GM21528 (cell line): ENCODE results near the gene ADGRL1.
"Not testable (repeated sequence)": the region's sequence is repeated elsewhere in the genome, so short reads cannot be mapped to it uniquely, and the experiment has no call there.

ENCODE experiments used
- ATAC-seq: cut with Tn5 transposase; IDR thresholded peaks from one replicate; pipeline ENCODE4 v1.9.1; 2021; ENCODE audit warnings: mild to moderate bottlenecking, moderate library complexity; ENCODE audit not compliant: unreplicated experiment, low FRiP score

Gene ADGRL1

DNA sequence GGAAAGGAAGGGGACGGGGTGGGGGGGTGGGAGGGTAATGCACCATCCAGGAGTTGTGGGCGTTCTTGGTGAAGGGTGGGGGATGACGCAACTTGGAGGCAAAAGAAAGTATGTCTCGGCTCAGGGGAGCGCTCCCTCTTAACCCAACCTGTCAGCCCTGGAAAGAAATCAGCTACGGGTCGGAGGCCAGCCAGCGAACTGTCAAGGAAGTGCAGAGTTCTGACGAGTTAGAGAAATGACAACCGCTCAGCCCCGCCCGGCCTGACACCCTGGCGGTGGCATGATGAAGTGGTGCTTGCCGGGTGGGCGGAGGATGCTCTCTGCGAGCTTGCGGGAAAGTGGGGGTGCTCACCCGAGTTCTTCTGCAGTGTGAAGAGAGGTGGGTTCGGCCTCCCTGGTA, 15.4 kb upstream of the ADGRL1 start:
- ATAC-seq: not testable (repeated sequence)

DNA sequence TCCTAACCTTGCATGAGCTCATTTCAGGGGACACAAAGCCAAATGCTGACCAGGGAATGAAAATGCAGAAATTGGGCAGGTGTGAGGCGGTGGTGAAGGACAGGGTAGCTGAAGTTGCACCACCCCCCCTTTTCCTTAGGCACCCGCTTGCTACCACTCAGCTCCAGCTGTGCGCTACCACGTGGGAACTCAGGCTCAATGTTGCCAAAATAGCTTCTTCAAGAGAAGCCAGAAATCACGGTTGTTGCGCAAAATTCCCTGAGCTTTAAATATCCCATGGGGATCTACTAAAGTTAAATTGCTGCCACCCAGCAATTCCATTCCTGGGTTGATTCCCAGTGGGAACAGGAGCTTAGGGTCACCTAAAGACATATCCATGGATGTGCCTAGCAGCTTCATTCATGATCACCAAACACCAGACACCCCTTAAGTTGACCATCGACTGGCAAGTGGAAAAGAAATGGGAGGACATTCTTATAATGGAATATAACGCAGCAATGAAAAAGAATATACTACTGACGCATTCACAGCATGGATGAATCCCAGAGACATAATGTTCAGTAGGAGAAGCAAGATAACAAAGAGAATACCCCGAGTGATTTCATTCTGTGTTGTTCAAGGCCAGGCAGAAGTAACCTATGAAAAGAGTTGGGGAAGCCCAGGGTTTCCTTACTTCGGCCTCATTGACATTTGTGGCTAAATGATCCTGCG, 12.8 kb upstream of the ADGRL1 start:
- ATAC-seq: no peak

DNA sequence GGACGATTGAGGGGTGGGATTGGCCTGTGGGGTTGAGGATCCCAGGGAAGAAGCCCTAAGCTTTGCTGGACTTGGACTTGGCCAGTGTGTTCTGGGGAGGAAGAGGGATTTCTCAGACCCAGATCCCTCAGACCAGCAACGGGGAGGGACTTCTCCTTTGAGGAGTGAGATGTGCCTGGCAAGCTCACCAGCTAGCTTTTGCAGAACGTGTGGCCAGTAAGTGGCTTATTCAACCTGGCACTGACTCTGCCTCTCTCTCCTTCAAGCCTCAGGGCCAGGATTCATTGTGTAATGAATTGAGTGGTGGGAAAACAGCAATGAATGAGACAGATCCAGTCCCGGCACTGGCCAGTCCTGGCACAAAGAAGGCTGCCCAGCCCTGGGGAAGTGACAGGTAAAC, 11.9 kb upstream of the ADGRL1 start:
- ATAC-seq: not testable (repeated sequence)

DNA sequence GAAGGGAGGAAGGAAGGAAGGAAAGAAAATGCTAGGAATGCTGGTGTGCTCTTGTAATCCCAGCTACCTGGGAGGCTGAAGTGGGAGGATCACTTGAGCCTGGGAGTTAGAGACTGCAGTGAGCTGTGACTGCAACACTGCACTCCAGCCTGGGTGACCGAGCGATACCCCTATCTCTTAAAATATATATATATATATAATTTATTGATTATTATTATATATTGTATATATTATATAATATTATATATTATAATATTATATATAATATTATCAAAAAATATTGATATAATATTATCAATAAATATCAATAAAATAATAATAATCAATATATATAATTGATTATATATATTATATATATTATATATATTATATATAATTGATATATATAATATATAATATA, 8.6 kb upstream of the ADGRL1 start:
- no peak for ATAC-seq

DNA sequence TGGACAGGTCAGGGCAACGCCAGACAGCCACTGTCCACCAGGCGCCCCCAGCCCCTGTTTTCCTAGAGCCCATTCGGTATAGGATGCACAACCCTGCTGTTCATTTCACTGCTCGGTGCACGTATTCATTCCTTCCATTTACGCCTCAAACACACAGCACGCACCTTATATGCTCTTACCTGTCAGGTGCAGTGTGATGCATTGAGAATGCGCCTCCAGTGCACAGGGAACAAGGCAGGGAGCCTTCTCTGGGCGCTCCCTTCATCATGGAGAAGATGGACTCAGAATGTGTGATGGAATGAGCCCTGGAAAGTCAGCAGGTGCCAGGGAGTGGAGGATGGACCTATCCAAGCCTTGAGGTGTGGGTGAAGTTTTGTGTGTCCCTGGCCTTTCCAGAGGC, 4.2 kb upstream of the ADGRL1 start:
- ATAC-seq: not testable (repeated sequence)

DNA sequence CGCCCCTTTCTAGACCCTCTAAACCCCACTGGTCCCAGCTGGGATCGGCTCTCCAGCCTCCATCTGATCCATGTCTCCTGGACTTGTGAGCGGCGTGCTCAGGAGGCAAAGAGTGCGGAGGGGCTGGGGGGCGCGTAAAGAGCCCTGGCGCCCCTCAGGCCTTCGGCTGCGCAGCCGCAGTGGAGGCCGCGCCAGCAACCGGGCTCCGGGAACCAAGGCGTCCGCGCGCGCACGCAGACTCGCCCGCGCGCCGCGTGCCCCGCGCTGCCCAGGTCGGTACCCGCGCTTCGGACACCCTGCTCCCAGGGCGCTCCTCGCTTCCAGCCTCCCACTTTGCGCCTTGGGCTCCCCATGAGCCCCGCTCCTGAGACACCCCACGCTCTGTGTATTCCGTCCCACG, 3.4 kb upstream of the ADGRL1 start:
- ATAC-seq: not testable (repeated sequence)

DNA sequence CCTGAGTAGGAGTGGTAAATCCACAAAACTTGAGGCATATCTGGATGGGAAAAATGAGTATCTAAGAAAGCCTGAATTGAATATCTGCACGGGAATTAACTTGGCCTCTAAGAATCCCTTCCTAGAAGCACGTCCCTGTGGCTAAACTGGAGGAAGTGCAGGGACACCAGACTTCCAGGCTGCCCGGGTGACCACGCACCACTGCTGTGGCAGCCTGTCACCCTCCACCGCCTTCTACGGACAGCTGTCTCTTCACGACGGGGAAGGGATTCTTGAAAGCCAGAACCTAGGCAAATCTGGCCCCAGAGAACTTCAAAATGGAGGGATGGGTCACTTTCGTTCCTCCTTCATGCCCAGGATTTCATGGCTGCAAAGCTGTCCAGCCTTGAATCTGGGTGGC, 2.5 kb upstream of the ADGRL1 start:
- ATAC-seq: not testable (repeated sequence)

DNA sequence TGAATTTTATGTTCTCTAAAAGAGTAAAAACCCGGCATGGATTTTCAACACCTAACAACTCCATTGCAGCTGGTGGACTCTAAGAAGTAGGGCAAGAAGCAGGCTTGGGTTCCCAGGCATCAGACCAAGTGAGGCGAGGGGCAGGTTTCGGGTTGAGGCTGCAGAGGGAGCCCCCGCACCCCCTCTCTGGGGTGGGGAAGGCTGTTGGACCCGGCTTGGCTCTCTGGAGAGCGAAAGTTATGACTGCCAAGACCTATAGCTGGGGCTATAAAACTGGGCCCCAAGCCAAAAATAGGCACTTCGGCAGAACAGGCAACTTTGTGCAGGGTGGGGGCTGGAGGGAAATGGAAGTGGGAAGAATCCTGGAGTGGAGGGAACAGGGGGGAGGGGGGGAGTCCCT, 1.8 kb upstream of the ADGRL1 start:
- ATAC-seq: not testable (repeated sequence)

DNA sequence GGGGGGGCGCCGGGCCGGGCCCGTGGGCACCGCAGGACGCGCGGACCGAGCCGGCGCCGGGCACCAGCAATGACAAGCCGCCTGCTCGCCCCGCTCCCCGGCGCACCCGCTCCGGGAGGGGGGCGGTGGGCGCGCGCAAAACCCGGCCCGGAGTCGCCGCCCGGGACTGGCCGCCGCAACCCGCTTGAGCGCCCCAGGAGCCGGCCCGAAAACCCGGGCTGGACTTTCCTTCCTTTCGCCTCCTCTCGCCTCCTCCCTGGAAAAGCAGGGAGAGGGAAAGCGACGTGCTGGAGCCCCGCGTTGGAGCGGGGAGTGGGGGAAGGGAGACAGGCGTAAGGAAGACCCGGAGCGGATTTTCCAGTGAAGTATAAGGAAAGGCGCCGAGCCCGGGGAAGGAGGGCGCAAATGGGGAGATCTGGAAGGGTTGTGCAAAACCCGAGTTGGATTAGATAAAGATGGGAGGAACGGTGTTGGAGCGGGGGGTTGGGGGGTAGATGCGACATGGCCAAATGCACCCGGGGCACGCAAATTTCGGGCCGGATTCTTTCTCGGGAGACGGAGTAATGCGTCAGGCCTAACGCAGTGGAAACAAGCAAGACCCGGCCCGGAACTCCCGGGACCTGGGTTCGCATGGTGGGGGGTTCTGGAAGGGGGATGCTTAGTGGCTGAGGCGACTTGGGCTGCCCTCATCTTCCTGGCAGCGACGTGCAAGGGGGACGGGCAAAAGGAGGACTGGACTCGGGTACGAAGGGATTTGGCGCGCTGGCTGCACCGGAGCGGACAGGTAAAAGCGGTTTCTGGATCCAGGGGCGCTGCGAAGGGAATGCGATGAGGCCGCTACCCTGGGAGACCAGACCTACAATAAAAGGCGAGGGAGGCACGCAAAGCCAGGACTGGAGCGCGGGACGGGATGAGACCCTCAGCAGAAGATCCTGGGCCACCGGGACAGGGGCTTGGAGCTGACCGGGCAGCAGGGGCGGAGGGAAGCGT, 1.1 kb upstream of the ADGRL1 start:
- not testable (repeated sequence) for ATAC-seq

DNA sequence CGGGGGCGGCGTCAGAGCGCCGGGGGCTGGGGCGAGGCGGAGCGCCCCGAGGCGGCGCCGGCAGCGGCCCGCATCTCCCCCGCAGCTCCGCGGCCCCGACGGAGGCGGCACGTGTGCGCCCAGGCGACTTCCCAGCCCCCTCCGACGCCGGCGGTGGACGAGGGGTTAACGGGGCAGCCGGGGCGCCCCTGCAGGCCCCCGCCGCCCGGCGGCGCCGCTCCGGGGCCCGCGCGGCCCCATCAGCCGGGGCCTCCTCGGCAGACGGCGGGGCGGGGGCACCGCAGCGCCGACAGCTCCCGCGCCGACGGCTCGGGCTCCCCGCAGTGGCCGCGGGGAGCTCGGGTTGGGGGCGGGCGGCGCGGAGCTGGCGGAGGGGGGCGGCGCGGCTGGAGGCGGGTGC, 339 bp upstream of the ADGRL1 start:
- ATAC-seq: not testable (repeated sequence)

DNA sequence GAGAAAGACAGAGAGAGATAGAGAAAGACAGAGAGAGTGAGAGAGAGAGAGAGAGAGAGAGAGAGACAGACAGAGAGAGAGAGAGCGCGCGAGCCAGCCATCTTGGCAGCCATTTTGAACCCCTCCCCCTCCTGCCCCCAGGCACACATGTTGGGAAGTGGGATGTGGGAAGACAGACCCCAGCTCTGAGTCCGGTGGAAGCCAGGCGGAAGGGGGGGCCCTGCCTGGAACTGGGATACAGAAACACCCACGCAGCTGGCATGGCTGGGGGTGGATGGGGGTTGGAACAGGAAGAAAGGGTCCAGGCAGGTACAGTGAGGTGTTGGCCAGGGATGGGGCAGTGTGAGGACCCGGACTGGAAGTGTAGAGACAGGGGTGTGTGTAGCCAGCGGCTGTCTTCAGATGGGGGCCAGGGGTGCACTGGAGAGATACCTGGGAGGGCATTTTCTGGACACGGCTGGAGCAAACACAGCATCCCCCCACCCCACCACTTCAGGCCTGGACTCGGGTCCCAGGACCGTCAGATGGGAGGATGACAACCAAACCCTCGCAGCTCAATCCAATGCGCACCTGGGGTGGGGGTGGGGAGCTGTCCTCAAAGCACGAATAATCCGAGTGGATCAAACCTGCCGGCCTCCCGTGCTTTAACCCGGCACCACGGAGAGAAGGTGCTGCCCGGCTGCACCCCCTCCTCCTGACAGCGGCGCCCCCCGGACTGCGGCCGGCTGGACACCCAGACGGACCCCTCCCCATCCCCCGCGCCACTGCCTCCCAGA, 1.1 kb downstream of the ADGRL1 start:
- ATAC-seq: not testable (repeated sequence)

DNA sequence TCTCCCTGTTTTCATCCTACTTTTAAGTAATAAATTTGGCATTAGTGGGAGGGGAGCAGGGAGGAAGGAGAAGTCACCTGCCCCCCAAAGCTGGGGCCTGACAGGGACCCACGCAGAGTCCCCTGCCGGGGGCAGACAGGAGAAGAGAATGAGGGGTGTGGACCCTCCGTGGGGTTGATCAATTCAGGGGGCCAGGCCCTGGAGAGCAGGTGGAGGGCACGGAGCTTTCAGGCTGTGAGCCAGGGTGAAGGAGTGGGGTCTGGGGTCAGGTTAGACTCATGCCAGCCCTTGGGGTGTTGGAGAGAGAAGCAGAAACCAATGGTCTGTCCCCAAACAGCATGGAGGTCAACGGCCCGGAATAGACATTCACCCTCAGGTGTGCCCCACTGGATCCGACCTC, 1.8 kb downstream of the ADGRL1 start:
- ATAC-seq: not testable (repeated sequence)

DNA sequence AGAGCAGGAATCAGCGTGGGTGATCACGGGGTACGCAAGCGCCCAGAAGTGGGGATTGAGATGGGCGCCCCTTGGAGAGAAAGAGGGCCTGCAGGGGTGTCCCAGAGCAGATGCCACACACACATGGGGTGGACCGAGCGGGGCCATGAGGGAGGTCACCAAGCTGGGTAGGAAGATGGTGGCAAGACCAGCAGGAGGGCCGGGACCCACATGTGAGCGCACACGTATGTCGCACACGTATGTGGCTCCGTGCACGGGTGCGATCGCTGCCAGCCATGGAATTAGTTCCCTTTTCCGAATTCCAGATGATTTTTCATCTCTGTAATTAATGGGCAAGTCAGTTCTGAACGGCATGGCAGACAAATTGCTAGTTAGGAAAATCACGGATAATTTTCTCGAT, 2.2 kb downstream of the ADGRL1 start:
- ATAC-seq: not testable (repeated sequence)

DNA sequence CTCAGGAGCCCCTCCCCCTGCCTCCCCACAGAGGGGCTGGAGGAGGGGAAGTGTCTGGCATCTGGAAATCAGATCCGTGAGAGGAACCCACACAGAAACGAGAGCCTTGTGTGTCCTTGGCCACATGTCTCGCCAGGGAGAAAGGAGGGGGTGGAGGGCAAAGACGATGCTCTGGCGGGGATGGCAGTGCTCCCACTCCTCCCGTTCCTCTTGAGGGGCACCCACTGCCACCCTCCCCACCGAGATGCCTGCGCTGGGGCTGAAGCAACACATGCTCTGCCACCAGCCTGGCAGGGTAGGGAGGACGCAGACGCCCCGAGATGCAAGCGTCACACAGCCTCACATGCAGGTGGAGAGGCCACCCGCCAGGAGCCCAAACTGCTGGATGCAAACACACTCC, 2.8 kb downstream of the ADGRL1 start:
- no peak for ATAC-seq

DNA sequence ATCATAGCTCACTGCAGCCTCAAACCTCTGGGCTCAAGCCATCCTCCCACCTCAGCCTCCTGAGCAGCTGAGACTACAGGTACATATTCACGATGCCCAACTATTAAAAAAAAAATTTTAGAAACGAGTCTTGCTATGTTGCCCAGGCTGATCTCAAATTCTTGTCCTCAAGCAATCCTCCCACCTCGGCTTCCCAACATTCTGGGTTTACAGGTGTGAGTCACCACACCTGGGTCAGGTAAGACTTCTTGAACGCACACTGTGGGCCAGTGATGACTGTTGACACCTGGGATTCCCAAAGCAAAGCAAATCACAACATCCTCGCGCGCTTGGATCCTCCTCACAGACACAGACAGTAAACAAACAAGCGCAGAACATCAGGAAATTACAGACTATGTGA, 4.5 kb downstream of the ADGRL1 start:
- not testable (repeated sequence) for ATAC-seq

DNA sequence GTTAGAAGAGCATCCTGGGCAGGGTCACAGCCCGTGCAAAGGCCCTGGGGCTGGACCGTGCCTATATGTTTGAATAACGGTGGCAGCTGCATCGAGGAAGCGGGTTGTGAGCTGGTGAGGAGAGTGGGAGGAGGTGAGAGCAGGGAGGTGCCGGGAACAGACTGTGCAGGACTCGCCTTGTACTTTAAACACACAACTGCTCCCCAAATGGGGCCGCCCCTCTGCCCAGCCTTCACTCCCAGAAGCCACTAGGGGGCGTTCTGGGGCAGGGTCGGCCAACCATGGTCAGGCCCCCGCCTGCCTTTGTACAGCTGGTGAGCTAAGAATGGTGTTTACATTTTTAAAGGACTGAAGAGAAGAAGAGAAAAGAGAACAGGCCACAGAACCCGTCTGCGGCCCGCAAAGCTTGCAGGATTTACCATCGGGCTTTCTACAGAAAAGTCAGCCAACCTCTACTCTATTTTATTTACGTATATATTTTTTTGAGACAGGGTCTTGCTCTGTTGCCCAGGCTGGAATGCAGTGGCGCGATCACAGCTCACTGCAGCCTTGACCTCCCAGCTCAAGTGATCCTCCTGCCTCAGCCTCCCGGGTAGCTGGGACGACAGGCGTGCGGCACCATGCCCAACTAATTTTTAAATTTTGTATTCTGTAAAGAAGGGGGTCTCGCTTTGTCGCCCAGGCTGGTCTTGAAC, 5.7 kb downstream of the ADGRL1 start:
- ATAC-seq: not testable (repeated sequence)

DNA sequence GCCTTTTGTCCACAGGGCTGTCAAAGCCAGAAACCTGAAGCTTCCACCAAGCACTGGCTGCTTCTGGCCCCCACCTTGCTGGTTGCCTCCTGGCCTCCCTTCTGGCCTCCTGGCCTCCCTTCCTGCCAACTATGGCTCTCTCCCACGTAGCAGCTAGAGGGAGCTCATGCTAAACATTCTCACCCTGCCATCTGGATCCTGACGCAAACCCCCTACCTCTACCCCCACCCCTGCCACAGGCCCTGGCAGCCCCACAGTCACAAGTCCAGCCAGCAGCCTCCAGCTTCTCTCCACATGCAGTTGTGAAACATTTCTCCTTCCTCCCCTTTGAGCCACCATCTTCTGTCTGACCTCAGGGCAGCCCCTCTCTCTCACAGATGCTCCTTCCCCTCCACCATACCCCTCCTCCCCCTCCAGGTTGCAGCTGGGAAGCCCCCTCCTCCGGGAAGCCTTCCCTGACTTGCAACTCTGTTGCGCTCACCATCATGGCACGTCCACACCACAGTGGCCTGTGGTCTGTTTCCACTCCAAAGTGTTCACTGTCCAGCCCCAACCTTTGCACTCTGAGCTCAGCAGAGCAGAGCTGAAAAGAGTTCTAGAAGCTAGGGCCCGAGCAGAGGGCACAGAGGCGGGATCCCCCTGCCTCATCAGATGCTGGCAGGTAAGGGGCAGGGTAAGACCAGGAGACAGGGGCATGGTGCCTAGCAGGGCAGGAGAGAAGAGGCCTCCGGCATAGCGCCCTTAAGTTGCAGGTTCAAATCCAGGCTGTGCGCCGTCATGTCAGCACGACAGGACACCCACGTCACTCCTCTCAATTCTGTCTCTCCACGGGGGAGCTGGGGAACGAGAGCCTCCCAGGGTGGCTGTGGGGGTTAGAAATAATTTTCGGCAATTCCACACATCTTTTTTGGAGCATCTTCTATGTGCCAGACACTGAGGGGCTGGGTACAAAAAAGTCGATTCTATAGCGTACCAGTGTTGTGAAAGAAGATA, 7.3 kb downstream of the ADGRL1 start:
- ATAC-seq: no peak

DNA sequence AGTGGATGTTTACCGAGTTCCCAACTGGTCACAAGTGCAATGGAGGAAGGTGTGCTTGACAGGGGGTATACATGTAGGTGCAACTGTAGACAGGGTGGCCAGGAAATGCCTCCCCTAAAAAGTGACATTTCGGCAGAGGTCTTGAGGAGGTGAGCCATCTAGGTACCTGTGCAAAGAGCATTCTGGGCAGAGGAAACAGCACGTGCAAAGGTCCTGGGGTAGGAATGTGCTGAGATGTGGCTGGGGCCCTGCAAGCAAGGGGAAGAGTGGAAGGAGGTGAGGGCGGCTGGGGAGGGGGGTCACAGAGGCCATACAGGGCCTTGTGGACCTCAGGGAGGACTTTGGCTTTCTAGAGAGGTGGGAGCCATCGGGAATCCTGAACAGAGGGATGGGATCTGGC, 8.1 kb downstream of the ADGRL1 start:
- ATAC-seq: no peak

DNA sequence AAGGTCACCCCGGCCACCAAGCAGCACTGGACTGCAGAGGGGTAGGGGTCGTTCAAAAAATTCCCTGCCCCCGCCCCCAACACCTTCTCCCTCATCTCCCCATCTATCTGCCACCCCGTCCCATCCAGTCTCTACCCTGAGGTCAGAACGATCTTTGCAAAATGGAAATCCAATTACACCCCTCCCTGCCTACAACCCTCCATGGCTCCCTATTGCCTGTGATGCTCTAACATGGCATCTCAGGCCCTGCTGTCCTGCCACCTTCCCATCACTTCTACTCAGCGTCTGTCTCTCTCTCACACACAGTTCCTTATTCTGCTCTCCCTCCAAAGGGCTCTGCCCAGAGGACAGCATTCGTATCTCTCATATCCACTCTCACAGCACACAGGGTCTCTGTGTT, 8.7 kb downstream of the ADGRL1 start:
- ATAC-seq: not testable (repeated sequence)
